Psoas muscle (tissue), 8 donors: Measurements from ENCODE around the gene TAF4. TPM values are rescaled to one million over a fixed set of nuclear protein-coding genes. Genes with fewer than 3 reads are reported as not detected.
A peak's percentile ranks its signal among the peaks of the same experiment; 100 is the strongest.
"Not testable (repeated sequence)": the region's sequence is repeated elsewhere in the genome, so short reads cannot be mapped to it uniquely, and the experiment has no call there.

Experiments used
- ATAC-seq, 4 donors: fragments of 200-7000 bp; cut with Tn5 transposase; one replicate each; pipeline ENCODE4 v1.9.1; 2020; ENCODE audit warnings: moderate library complexity in 3 of 4, mild to moderate bottlenecking in 2 of 4
- DNase-seq, 2 donors: peaks; one replicate each; pipeline ENCODE4 v3.0.0-alpha.2; 2020
- H3K27ac ChIP-seq: fragments of 200-600 bp; one replicate; pipeline ENCODE4 v1.8.0; 2022
- H3K27me3 ChIP-seq, 3 donors: fragments of 200-600 bp in 1 of 3; one replicate each; pipeline versions ENCODE4 v1.6.1 to v1.8.0; 2013 to 2022; ENCODE audit warnings: low read length in 2 of 3, mild to moderate bottlenecking in 2 of 3, moderate library complexity in 1 of 3; ENCODE audit not compliant: insufficient read depth in 3 of 3
- H3K36me3 ChIP-seq, 2 donors: fragments of 200-600 bp in 1 of 2; one replicate each; pipeline versions ENCODE4 v1.6.1 to v1.8.0; 2013 to 2022; ENCODE audit warnings: low read depth in 1 of 2, mild to moderate bottlenecking in 1 of 2, moderate library complexity in 1 of 2; ENCODE audit not compliant: insufficient read depth in 1 of 2
- H3K4me1 ChIP-seq: fragments of 200-600 bp; one replicate; pipeline ENCODE4 v1.8.0; 2022
- H3K4me3 ChIP-seq: fragments of 200-600 bp; one replicate; pipeline ENCODE4 v1.8.0; 2022; ENCODE audit warnings: mild to moderate bottlenecking
- H3K9me3 ChIP-seq: fragments of 200-600 bp; one replicate; pipeline ENCODE4 v1.8.0; 2022
- WGBS, 3 donors: extraction: QIAGEN DNeasy Blood & Tissue Kit; methylation state at CpG; one replicate each; pipeline versions ENCODE4 v1.1.6 to v1.1.7; 2013; 5-methylcytosine and 5-hydroxymethylcytosine counted together
- intact Hi-C, 2 donors: fragments of 100-400 bp; cut with DNase I; formaldehyde crosslinking; loops; one replicate each; pipeline versions ENCODE4 v1.11.0 to v1.14.2; 2022
- polyA plus RNA-seq, 3 donors: library from polyadenylated mRNA; stranded (reverse); fragments of 200-250 nt; gene quantifications; one replicate each; pipeline ENCODE4 v1.2.3, GENCODE V29; 2013
- total RNA-seq, 4 donors: library from RNA; stranded (reverse); fragmentation: NEBNext Ultra II Directional in 2 of 4; extraction: Animal tissue kit (Norgen Biotek cat#: 25700) in 2 of 4; gene quantifications; one replicate each; pipeline versions ENCODE4 v1.2.1 to v1.2.4, GENCODE V29; 2021 to 2023
- TF ChIP-seq, protein P1 (sequence below): fragments of 200-600 bp; IDR thresholded peaks from one replicate; pipeline ENCODE4 v1.8.0; 2022; ENCODE audit warnings: antibody characterized with exemption
- donor health status: healthy with polysubstance abuse.
- donor health status: DM: no; HTN: no; CAD: no; lungs with moderate emphysema.
- donor health status: Bipolar disorder and iron deficiency.
- donor health status: healthy.
- donor health status: DM: yes; HTN: yes; CAD: no.
- donor health status: DM: no; HTN: no; CAD: no.
- donor health status: DM: no; HTN: no; CAD: no.
- donor health status: DM: yes; HTN: yes; CAD: no.

Gene TAF4
- total and polyA plus RNA-seq, 7 donors: 2.8 to 17.7 (median 10.7) TPM

DNA sequence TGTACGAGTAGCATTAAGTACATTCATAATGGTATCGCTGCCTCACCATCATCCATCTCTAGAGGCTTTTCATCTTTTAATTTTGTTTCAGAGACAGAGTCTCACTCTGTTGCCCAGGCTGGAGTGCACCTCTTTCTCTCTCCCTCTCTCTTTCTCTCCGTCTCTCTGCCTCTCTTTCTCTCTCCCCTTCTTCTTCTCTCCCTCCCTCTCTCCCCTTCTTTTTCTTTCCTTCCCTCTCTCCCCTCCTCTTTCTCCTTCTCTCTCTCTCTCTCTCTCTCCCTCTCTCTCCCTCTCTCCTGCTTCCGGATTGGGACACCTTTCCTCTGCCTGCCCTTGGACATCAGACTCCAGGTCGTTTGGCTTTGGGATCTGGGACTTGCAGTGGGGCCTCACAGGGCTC lies 17.6 kb upstream of the TAF4 start:
- Histone ChIP-seq H3K4me3 (no peak overlapping the region), H3K36me3 (no peaks in the 10 kb centered on the region), H3K4me1 (no peaks in the 10 kb centered on the region), H3K27ac (no peak overlapping the region), H3K27me3 (no peaks in the 10 kb centered on the region), H3K9me3 (no peaks in the 10 kb centered on the region)
- TF ChIP-seq, protein P1, sequence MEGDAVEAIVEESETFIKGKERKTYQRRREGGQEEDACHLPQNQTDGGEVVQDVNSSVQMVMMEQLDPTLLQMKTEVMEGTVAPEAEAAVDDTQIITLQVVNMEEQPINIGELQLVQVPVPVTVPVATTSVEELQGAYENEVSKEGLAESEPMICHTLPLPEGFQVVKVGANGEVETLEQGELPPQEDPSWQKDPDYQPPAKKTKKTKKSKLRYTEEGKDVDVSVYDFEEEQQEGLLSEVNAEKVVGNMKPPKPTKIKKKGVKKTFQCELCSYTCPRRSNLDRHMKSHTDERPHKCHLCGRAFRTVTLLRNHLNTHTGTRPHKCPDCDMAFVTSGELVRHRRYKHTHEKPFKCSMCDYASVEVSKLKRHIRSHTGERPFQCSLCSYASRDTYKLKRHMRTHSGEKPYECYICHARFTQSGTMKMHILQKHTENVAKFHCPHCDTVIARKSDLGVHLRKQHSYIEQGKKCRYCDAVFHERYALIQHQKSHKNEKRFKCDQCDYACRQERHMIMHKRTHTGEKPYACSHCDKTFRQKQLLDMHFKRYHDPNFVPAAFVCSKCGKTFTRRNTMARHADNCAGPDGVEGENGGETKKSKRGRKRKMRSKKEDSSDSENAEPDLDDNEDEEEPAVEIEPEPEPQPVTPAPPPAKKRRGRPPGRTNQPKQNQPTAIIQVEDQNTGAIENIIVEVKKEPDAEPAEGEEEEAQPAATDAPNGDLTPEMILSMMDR: no peak
- DNase-seq (no peak), ATAC-seq (no peak)
- intact Hi-C loops: loop anchor here in 1 of 2 donors (5.0 kb wide), 1 partner anchor 34 kb away; no protein-coding TSS in a partner anchor
- WGBS, 3 donors: 52 to 71% (median 60%) methylated on average over 5 of the region's 5 CpGs

DNA sequence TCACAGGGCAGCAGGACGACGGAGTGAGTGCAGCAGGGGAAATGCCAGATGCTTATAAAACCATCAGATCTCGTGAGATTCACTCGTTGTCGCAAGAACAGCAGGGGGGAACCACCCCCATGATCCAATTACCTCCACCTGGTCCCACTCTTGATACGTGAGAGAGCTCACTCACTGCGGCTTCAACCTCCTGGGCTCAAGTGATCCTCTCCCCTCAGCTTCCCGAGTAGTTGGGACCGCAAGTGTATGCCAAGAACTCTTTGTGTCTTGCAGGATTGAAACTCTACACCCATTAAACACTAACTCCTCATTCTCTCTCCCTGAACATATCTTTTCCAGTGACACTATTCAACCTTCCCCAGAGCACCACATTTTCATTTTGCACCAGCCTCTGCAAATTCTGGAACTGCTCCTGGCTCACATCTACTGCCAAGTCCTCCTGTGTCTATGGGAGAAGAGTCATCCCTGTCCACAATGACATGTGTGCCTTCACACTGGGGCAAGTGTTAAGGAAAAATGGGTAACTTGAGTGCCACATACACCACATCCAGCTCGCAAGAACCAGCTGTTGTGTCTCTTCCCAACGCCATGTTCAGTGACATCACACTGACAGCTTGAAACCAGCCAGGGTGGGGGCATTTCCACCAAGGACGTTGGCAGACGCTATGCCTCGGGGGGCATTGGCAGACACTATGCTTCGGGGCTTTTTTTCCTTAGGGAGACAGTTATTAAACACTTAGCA lies 14.7 kb upstream of the TAF4 start:
- Histone ChIP-seq H3K36me3 (no peaks in the 10 kb centered on the region), H3K4me3 (no peak overlapping the region), H3K27me3 (no peaks in the 10 kb centered on the region), H3K4me1 (no peaks in the 10 kb centered on the region), H3K27ac (peak overlapping the region; percentile 10), H3K9me3 (no peaks in the 10 kb centered on the region)
- ATAC-seq (peak; percentile 75 to 83 (median 80)), DNase-seq (no peak)
- intact Hi-C loops: loop anchor here in 1 of 2 donors (5.0 kb wide), 1 partner anchor 37 kb away; no protein-coding TSS in a partner anchor
- 18 to 26% (median 23%) methylated on average over 13 to 15 of the region's 15 CpGs for WGBS, 3 donors
- TF ChIP-seq, protein P1: no peak

DNA sequence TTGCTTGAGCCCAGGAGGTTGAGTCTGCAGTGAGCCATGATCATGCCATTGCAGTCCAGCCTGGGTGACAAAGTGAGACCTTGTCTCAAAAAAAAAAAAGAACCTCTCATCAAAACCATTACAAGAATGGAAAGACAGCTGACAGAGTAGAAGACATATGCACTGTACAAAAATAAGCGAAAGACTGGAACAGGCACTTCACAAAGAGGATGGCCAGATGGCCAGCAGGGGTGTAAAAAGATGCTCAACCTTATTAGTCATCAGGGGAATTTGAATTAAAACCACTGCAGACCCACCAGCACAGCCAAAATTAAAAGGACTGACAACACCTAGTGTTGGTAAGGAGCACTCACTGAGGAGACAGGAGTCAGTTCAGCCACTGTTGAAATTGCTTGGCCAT lies 13.5 kb upstream of the TAF4 start:
- H3K9me3 ChIP-seq: no peaks in the 10 kb centered on the region
- DNase-seq: no peak
- H3K4me3 ChIP-seq: no peak overlapping the region
- H3K27ac ChIP-seq: no peak overlapping the region
- 97 to 100% (median 98%) methylated on average over 1 of the region's 1 CpG for WGBS, 3 donors
- ATAC-seq: no peak
- no peaks in the 10 kb centered on the region for H3K4me1 ChIP-seq
- TF ChIP-seq, protein P1: no peak
- no peaks in the 10 kb centered on the region for H3K36me3 ChIP-seq
- H3K27me3 ChIP-seq: no peaks in the 10 kb centered on the region
- intact Hi-C loops: no loop called here

DNA sequence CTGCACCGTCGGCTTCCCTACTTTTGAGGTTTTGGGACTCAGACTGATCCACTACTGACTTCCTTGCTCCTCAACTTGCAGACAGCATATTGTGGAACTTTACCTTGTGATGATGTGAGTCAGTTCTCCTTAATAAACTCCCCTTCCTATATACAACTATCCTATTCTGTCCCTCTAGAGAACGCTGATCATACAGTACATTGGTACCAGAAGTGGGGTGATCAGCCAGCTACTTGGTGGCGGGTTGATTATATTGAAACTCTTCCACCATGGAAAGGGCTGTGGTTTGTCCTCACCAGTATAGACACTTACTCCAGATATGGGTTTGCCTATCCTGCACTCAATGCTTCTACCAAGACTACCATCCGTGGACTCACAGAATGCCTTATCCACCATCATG lies 7.6 kb upstream of the TAF4 start:
- intact Hi-C loops: no loop called here
- Histone ChIP-seq H3K27ac (no peak overlapping the region), H3K4me3 (no peak overlapping the region), H3K36me3 (no peaks in the 10 kb centered on the region), H3K4me1 (peaks cover 10% of the 10 kb centered on the region), H3K27me3 (no peaks in the 10 kb centered on the region), H3K9me3 (no peaks in the 10 kb centered on the region)
- no peak for DNase-seq
- TF ChIP-seq, protein P1: no peak
- no peak for ATAC-seq
- WGBS, 3 donors: 92 to 97% (median 96%) methylated on average over 5 of the region's 5 CpGs

DNA sequence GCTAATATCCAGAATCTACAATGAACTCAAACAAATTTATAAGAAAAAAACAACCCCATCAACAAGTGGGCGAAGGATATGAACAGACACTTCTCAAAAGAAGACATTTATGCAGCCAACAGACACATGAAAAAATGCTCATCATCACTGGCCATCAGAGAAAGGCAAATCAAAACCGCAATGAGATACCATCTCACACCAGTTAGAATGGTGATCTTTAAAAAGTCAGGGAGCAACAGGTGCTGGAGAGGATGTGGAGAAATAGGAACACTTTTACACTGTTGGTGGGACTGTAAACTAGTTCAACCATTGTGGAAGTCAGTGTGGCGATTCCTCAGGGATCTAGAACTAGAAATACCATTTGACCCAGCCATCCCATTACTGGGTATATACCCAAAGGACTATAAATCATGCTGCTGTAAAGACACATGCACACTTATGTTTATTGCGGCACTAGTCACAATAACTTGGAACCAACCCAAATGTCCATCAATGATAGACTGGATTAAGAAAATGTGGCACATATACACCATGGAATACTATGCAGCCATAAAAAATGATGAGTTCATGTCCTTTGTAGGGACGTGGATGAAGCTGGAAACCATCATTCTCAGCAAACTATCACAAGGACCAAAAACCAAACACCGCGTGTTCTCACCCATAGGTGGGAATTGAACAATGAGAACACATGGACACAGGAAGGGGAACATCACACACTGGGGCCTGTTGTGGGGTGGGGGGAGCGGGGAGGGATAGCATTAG lies 6.2 kb upstream of the TAF4 start:
- H3K4me3 ChIP-seq, H3K36me3 ChIP-seq, H3K27me3 ChIP-seq, H3K27ac ChIP-seq, ATAC-seq, H3K9me3 ChIP-seq, intact Hi-C loops, DNase-seq: not testable (repeated sequence)
- WGBS, 3 donors: 75 to 91% (median 75%) methylated on average over 5 to 6 of the region's 8 CpGs
- peaks cover 19% of the 10 kb centered on the region for H3K4me1 ChIP-seq
